ENCODE measurements around the gene ENO3.

The ENO3 gene

DNA sequence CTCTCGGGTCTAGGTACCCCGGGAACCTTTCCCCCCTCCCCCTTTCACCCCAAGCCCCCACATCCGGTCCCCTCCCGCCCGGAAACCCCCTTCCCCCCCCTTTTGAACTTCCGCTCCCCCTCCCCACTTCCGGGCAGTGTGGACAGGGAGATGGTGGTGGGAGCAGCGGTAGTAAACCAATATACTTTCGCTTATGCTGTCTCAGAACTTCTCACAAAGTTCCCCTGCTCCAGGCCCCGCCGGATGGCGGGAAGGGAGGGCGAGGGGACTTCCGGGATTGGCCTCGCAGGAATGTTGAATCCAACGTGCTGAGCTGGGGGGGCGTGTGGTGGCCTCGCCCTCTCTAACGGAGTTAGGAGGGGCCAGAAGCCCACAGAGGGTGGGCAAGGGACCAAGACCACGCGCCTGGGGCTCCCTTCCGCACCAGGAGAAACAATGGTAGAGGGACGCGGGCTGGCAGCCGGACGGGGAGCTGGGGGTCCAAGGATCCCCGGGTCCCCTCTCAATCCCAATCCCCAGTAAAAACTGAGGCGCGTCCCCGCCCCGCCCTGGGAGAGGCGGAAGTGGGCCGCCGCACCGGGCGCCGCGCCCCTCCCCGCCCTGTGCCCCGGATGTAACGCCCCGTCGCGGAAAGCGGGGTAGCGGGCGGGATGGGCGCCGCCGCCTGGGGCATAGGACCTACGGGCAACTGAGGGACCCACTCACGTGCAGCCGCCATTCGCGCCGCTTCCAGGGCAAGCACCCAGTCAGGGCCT lies 3.3 kb upstream of the ENO3 start:
- TF ChIP-seq, protein P1, sequence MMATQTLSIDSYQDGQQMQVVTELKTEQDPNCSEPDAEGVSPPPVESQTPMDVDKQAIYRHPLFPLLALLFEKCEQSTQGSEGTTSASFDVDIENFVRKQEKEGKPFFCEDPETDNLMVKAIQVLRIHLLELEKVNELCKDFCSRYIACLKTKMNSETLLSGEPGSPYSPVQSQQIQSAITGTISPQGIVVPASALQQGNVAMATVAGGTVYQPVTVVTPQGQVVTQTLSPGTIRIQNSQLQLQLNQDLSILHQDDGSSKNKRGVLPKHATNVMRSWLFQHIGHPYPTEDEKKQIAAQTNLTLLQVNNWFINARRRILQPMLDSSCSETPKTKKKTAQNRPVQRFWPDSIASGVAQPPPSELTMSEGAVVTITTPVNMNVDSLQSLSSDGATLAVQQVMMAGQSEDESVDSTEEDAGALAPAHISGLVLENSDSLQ (IDR thresholded peaks at IDR 0.05), result no peak
- TF ChIP-seq SP1 (IDR thresholded peaks at IDR 0.05), result no peak
- TF ChIP-seq FOXA1 (IDR thresholded peaks at IDR 0.05), result no peak
- peak; percentile 72; the same call in 1 of the 2 replicates for TF ChIP-seq HDGF (IDR thresholded peaks at IDR 0.05; ENCODE audit: borderline replicate concordance)
- no peak for TF ChIP-seq TARDBP (IDR thresholded peaks at IDR 0.05)
- TF ChIP-seq ELF4 (IDR thresholded peaks at IDR 0.05), result peak; percentile 69
- TF ChIP-seq FOXM1 (IDR thresholded peaks at IDR 0.05; ENCODE audit: borderline replicate concordance), result no peak
- TF ChIP-seq SUZ12 (IDR thresholded peaks at IDR 0.05), result no peak
- TF ChIP-seq LEF1 (IDR thresholded peaks at IDR 0.05; ENCODE audit: borderline replicate concordance), result no peak
- TF ChIP-seq L3MBTL2 (conservative IDR thresholded peaks at IDR 0.05), result peak; percentile 79
- TF ChIP-seq CTBP1 (IDR thresholded peaks at IDR 0.05; ENCODE audit: borderline replicate concordance), result no peak
- no peak for TF ChIP-seq BHLHE40 (IDR thresholded peaks at IDR 0.05; ENCODE audit: borderline replicate concordance)
- ChIA-PET POLR2A (interaction anchor here (0.6 to 7.2 kb wide), 7 partner anchors 8 to 50 kb away, joined by 3 to 101 read pairs (median 7); partner anchors contain the start of genes INCA1, KIF1C, RNF167 and SLC25A11), CTCF (no interaction called here)
- peak; percentile 40 for DNase-seq (ENCODE audit: extremely low spot score)

DNA sequence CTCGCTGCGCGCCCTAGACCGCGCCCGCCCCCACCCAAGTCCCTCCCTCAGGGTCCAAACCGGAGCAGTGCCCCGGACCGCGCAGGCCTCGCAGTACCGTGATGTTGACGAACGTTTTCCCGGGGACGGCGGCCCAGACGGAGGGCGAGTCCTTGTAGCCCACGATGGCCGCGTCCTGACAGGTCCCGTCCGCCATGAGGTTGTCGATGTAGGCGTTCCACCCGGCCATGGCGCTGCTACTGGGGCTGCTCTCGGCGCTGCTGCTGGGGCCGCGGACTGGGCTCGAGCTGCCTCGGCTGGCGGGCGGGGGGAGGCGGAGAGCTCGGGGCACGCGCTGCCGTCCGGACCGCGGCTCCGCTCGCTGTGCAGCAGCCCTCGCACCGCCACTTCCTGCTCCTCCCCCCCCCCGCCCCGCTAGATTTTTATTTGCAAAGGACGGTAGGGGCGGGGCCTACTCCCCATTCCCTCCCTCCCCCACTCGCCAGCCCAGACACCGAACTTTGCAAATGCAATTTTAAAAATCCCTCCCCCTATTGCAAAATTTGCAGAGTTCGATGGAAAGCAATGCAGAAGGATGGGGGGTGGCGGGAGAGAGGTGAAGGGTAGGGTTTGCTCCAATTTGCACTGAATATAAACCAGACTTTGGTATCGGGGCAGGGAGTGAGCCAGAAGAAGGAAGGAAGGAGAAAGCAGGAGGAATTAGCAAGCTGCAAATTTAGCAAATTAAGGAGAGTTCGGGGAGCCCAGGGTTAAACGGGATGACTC lies 2.6 kb upstream of the ENO3 start, which contains the start of gene PFN1:
PFN1 (minus strand) TSS at position 365 of the 765 bp plus-strand sequence; CDS start at position 229, 136 bp downstream.
- DNase-seq (ENCODE audit: extremely low spot score), result peak; percentile 80
- TF ChIP-seq TARDBP (IDR thresholded peaks at IDR 0.05) (no peak), CTBP1 (IDR thresholded peaks at IDR 0.05; ENCODE audit: borderline replicate concordance) (no peak), HDGF (IDR thresholded peaks at IDR 0.05; ENCODE audit: borderline replicate concordance) (no peak), FOXK2 (IDR thresholded peaks at IDR 0.05) (no peak), ELF4 (IDR thresholded peaks at IDR 0.05) (no peak), L3MBTL2 (conservative IDR thresholded peaks at IDR 0.05) (peak; percentile 27; the same call in 1 of the 2 replicates), SUZ12 (IDR thresholded peaks at IDR 0.05) (no peak), LEF1 (IDR thresholded peaks at IDR 0.05; ENCODE audit: borderline replicate concordance) (no peak)
- ChIA-PET CTCF (interaction anchor here (0.5 kb wide), 1 partner anchor 789 kb away, joined by 3 read pairs; no protein-coding TSS in a partner anchor), POLR2A (interaction anchor here (0.5 to 7.2 kb wide), 14 partner anchors 9 to 49 kb away, joined by 3 to 101 read pairs (median 4); partner anchors contain the start of genes CAMTA2, INCA1, KIF1C and RNF167)

DNA sequence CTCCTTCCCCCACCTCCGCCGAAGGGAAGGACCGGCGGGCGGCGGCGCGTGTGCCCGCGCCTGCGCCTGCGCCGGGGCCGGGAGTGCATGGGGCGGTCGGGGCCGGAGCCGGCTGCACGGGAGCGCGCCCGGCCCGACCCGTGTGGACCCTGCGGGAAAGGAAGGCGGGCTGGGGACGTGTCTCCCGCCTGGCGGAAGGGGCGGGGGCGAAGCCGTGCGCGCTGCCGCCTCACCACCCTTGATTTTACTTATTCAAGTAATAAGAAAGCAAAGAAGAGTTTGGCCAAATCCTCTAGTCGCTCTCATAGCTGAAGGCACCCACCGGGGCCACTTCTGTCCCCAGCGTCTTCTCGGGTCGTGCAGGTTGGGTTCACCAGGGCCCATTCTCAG lies 2.0 kb upstream of the ENO3 start:
- DNase-seq (ENCODE audit: extremely low spot score), result peak; percentile 83
- TF ChIP-seq TARDBP (IDR thresholded peaks at IDR 0.05), result no peak
- no peak for TF ChIP-seq CTBP1 (IDR thresholded peaks at IDR 0.05; ENCODE audit: borderline replicate concordance)
- ChIA-PET CTCF (interaction anchor here (0.5 kb wide), 1 partner anchor 788 kb away, joined by 3 read pairs; no protein-coding TSS in a partner anchor), POLR2A (interaction anchor here (0.5 to 7.2 kb wide), 12 partner anchors 9 to 49 kb away, joined by 3 to 101 read pairs (median 4); partner anchors contain the start of genes CAMTA2, INCA1, KIF1C and RNF167)

DNA sequence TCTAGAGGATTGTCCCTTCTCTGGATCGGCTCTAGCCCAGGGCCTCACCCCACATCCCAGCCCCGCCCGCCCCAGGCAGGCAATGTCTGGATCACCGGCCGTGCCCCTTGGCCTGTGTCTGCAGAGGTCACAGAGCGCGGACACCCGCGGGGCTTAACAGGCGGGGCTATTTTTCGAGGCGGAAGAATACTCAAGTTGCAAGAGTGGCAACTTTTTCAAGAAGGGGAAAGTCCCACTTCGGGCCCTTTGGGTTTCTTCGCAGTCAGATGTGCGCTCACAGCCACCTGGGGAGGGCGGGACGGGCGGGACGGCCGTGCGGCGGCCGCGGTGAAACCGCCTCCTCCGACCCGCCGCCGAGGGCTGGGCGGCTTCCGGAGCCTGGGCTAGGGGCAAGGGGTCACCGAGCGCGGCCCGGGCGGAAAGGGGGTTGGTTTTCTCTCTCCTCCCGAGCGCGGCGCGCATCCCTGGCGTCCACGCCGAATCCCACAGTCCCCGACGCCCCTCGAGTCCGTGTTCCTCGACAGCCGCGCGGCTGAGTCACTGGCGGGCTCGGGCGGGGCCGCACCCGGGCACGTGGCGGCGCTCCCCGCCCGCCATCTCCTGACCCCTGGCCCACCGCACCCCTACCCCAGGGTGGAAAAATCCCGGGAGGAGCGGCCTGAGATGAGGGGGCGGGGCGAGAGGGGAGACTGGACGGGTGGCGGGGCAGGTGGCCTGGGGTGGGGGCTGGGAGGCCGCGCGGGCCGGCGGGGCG lies 1.4 kb upstream of the ENO3 start:
- peak; percentile 45 for DNase-seq (ENCODE audit: extremely low spot score)
- CTCF ChIA-PET, result no interaction called here
- POLR2A ChIA-PET, result interaction anchor here (0.5 to 9.2 kb wide), 12 partner anchors 8 to 46 kb away, joined by 3 to 110 read pairs (median 4); partner anchors contain the start of genes CAMTA2, RNF167, SLC25A11 and SPAG7
- TF ChIP-seq BHLHE40 (IDR thresholded peaks at IDR 0.05; ENCODE audit: borderline replicate concordance) (no peak), L3MBTL2 (conservative IDR thresholded peaks at IDR 0.05) (peak; percentile 86)

DNA sequence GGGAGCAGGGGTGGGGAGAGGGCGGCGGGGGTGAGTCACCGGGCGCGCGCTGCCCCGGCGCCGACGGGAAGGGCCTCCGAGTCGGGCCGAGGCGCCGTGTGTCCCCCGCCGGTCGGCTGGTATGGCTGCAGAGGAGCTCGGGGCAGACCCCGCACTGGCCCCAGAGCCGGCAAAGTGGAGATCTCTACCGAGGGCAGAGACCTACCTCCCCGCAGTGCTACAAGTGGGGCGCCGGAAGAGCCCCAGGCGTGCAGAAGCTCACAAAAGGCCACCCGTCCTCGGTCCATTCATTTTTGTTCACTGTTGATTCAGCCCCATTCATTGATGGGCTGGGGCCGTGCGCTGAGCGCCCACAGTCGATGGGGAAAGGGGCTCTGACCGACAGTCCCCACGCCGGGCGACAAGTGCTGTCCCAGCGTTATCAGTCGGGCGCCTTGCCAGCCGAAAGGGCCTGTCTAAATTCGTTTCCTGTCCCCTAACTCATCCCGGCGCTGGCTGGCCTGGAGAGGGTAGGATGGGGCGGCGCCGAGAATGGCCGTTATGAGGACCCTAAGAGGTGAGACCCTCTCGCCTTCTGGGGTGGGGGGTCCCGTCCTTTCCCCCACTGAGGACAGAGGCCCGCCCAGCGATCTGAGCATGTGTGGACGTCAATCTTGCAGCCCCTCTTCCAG lies 709 bp upstream of the ENO3 start:
- no peak for DNase-seq (ENCODE audit: extremely low spot score)
- ChIA-PET CTCF (no interaction called here), POLR2A (interaction anchor here (1.0 to 9.2 kb wide), 4 partner anchors 11 to 42 kb away, joined by 3 to 110 read pairs (median 52); partner anchors contain the start of genes RNF167, SLC25A11 and SPAG7)
- TF ChIP-seq L3MBTL2 (conservative IDR thresholded peaks at IDR 0.05), result no peak
- no peak for TF ChIP-seq ZNF384 (IDR thresholded peaks at IDR 0.05)
- TF ChIP-seq NFRKB (IDR thresholded peaks at IDR 0.05), result no peak
- TF ChIP-seq BHLHE40 (IDR thresholded peaks at IDR 0.05; ENCODE audit: borderline replicate concordance), result no peak
- TF ChIP-seq FOXM1 (IDR thresholded peaks at IDR 0.05; ENCODE audit: borderline replicate concordance), result no peak
- no peak for TF ChIP-seq ELF4 (IDR thresholded peaks at IDR 0.05)
- no peak for TF ChIP-seq FOXK2 (IDR thresholded peaks at IDR 0.05)
- no peak for TF ChIP-seq SP1 (IDR thresholded peaks at IDR 0.05)
- no peak for TF ChIP-seq FOXA1 (IDR thresholded peaks at IDR 0.05)
- TF ChIP-seq SUZ12 (IDR thresholded peaks at IDR 0.05), result no peak
- TF ChIP-seq LEF1 (IDR thresholded peaks at IDR 0.05; ENCODE audit: borderline replicate concordance), result no peak
- no peak for TF ChIP-seq CTBP1 (IDR thresholded peaks at IDR 0.05; ENCODE audit: borderline replicate concordance)
- no peak for TF ChIP-seq ARNT (IDR thresholded peaks at IDR 0.05)
- TF ChIP-seq, protein P1 (IDR thresholded peaks at IDR 0.05), result no peak
- TF ChIP-seq TARDBP (IDR thresholded peaks at IDR 0.05), result no peak
- no peak for TF ChIP-seq HDGF (IDR thresholded peaks at IDR 0.05; ENCODE audit: borderline replicate concordance)

Measured in HEK293T (cell line).